ENCODE data around the gene STK32C. TPM values are rescaled to one million over a fixed set of nuclear protein-coding genes. Genes with fewer than 3 reads are reported as not detected.

The STK32C gene
- total RNA-seq, 2 experiments from 2014 or later: 19.1 to 21.1 TPM

DNA sequence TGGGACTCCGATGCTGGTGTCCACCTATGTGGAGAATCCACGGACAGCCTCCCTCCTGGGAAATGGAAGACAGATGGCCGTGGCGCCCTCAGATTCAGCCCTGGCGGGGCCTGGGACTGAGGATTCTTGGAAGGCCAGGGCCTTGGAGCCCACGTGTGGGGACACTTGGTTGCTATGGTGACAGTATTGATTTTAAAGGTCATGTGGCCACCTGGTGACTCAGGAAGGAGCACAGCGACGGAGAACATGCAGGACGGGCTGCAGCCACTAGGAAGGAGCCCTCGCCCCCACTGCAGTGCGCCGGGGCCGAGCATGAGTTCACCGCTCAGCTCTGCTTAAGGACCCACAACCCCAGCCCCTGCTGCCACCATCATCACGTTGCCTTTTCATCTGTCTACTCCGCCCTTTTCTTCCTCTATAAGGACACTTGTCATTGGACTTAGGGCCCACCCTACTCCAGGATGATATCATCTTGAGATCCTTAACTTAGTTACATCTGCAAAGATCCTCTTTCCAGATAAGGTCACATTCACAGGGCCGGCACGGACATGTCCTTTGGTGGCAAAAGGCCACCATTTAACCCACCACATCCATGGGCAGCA lies 3.7 kb upstream of the STK32C start:
- POLR2A ChIA-PET: no interaction called here
- no peak for DNase-seq
- H3K27me3 Mint-ChIP-seq (ENCODE audit: low read depth): peaks cover 22% of the 10 kb centered on the region
- ATAC-seq: no peak
- no peak overlapping the region for H3K27ac Mint-ChIP-seq
- H3K9me3 Mint-ChIP-seq (ENCODE audit: insufficient read depth): no peaks in the 10 kb centered on the region
- peaks cover 6% of the 10 kb centered on the region for H3K4me1 Mint-ChIP-seq (ENCODE audit: low read depth)
- no peak overlapping the region for H3K4me3 Mint-ChIP-seq
- peaks cover 1% of the 10 kb centered on the region for H3K36me3 Mint-ChIP-seq (ENCODE audit: low read depth)
- CTCF ChIA-PET: no interaction called here

DNA sequence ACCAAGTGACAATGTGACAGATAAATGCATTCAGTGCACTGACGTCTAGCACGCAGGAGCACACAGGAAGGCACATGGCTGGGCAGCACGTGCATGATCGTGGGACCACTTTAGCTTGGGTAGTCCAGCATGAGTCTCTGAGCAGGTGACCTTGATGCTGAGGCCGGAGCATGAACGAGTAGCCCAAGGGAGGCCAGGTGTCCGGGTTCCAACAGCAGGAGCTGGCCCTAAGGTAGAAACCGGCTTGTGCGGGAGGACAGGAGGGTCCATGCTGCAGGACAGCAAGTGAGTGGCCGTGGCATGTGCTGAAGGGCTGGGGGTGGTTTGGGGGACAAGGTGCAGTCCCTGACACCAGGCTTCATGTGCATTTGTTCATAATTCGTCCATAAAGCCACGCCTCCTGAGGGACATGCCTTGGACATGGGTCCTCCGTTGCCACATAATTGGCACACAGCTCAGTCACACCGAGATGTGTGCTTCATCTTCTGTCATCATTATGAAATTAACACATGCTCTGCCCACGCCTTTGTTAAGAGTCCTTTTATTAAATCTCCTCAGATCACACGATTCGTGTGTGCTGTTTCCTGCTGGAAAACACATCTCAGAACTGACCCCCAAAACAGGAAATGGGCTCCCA lies 3.1 kb upstream of the STK32C start:
- H3K9me3 Mint-ChIP-seq (ENCODE audit: insufficient read depth): no peaks in the 10 kb centered on the region
- ChIA-PET CTCF (no interaction called here), POLR2A (no interaction called here)
- H3K27ac Mint-ChIP-seq: no peak overlapping the region
- peaks cover 8% of the 10 kb centered on the region for H3K4me1 Mint-ChIP-seq (ENCODE audit: low read depth)
- peaks cover 1% of the 10 kb centered on the region for H3K36me3 Mint-ChIP-seq (ENCODE audit: low read depth)
- no peak for ATAC-seq
- peaks cover 27% of the 10 kb centered on the region for H3K27me3 Mint-ChIP-seq (ENCODE audit: low read depth)
- DNase-seq: no peak
- no peak overlapping the region for H3K4me3 Mint-ChIP-seq

- Mint-ChIP-seq H3K27ac (no peak overlapping the region), H3K27me3 (ENCODE audit: low read depth) (peaks cover 23% of the 10 kb centered on the region), H3K9me3 (ENCODE audit: insufficient read depth) (no peaks in the 10 kb centered on the region), H3K4me1 (ENCODE audit: low read depth) (peaks cover 8% of the 10 kb centered on the region), H3K4me3 (peak overlapping the region; percentile 12), H3K36me3 (ENCODE audit: low read depth) (peaks cover 1% of the 10 kb centered on the region)
- no peak for DNase-seq
- ATAC-seq: no peak
- ChIA-PET POLR2A (no interaction called here), CTCF (no interaction called here)
Observed at GRCh38 chr10:132309879-132310591, 2.3 kb upstream of the STK32C start.

DNA sequence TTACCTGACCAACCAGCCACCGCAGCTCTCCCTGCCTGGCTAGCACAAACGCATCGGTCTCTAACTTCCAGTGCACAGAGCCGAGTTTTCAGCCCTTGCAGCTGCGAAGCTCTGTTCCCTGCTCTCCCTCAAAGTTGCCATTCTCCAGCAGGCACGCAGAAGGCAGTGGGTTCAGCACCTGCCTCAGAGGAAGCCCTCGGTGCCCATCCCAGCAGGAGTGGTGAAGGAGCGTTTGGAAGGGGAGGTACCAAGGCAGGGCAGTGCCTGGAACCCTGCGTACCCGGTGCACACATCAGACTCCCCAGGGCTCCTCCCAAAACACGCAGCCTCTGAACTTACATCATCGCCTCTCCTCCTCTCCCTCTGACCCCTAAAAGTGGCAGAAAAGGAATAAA lies 1.7 kb upstream of the STK32C start:
- no peaks in the 10 kb centered on the region for H3K9me3 Mint-ChIP-seq (ENCODE audit: insufficient read depth)
- no peak for ATAC-seq
- POLR2A ChIA-PET: no interaction called here
- peaks cover 21% of the 10 kb centered on the region for H3K27me3 Mint-ChIP-seq (ENCODE audit: low read depth)
- CTCF ChIA-PET: no interaction called here
- H3K27ac Mint-ChIP-seq: no peak overlapping the region
- no peak for DNase-seq
- peak overlapping the region; percentile 12 for H3K4me3 Mint-ChIP-seq
- H3K36me3 Mint-ChIP-seq (ENCODE audit: low read depth): peaks cover 1% of the 10 kb centered on the region
- peaks cover 8% of the 10 kb centered on the region for H3K4me1 Mint-ChIP-seq (ENCODE audit: low read depth)

- H3K27me3 Mint-ChIP-seq (ENCODE audit: low read depth): peaks cover 19% of the 10 kb centered on the region
- H3K4me3 Mint-ChIP-seq: peak overlapping the region; percentile 58
- peaks cover 1% of the 10 kb centered on the region for H3K36me3 Mint-ChIP-seq (ENCODE audit: low read depth)
- CTCF ChIA-PET: interaction anchor here (1.0 kb wide), 1 partner anchor 76 kb away, joined by 3 read pairs; no protein-coding TSS in a partner anchor
- DNase-seq (no peak), ATAC-seq (peak; percentile 1)
- POLR2A ChIA-PET: no interaction called here
- no peaks in the 10 kb centered on the region for H3K9me3 Mint-ChIP-seq (ENCODE audit: insufficient read depth)
- no peak overlapping the region for H3K27ac Mint-ChIP-seq
- peaks cover 8% of the 10 kb centered on the region for H3K4me1 Mint-ChIP-seq (ENCODE audit: low read depth)
Observed at GRCh38 chr10:132308587-132309470, 1.1 kb upstream of the STK32C start.

DNA sequence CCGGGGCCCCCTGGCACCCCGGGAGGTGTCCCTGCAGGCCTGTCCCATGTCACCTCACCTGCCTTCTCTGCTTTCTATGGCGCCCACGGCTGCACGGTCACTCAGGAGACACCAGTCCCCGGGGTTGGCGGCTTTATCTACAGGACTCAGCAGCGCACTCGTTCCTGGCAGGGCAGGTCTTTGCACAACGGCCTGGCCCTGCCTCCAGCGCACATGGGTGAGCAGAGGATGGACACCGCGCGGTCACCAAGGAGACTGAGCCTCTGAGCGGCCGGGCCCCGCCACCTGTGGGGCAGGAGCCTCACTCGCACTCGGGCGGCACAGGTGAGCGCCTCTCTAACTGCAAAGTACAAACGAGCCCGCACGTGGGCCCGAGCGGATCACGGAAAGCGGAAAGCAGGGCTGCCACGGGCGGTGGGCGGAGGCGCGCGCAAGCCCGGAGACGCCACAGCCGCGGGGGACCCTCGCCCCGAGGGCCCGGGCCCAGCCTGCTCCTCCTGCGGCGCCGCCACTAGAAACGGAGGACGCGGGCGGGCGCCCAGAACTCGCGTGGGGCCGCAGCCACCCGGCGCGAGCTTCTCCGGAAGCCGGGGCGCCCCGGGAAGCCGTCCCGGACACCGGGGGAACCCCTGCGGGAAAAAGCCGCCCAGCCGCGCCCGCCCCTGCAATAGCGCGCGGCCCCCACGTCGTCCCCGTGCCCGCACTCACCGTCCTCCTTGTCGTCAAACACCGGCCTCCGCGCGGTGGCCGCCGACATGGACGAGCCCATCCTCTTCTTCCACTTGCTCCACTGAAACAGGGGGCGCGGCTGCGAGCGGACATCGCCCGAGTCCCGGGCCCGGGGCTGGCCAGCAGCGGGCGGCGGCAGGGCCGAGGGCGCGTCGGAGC lies 642 bp downstream of the STK32C start:
- Mint-ChIP-seq H3K9me3 (ENCODE audit: insufficient read depth) (no peaks in the 10 kb centered on the region), H3K27me3 (ENCODE audit: low read depth) (peaks cover 20% of the 10 kb centered on the region), H3K27ac (no peak overlapping the region), H3K36me3 (ENCODE audit: low read depth) (peaks cover 1% of the 10 kb centered on the region), H3K4me3 (peak overlapping the region; percentile 81), H3K4me1 (ENCODE audit: low read depth) (peaks cover 8% of the 10 kb centered on the region)
- DNase-seq (peak; percentile 37), ATAC-seq (peak; percentile 4)
- ChIA-PET CTCF (interaction anchor here (1.0 kb wide), 1 partner anchor 74 kb away, joined by 3 read pairs; no protein-coding TSS in a partner anchor), POLR2A (no interaction called here)

GRCh38 chr10:132306343-132306685 lies 1.4 kb downstream of the STK32C start:
- no peak for ATAC-seq
- ChIA-PET POLR2A (no interaction called here), CTCF (no interaction called here)
- H3K4me1 Mint-ChIP-seq (ENCODE audit: low read depth): peaks cover 8% of the 10 kb centered on the region
- no peak overlapping the region for H3K27ac Mint-ChIP-seq
- DNase-seq: no peak
- H3K4me3 Mint-ChIP-seq: peak overlapping the region; percentile 81
- H3K36me3 Mint-ChIP-seq (ENCODE audit: low read depth): peaks cover 1% of the 10 kb centered on the region
- peaks cover 20% of the 10 kb centered on the region for H3K27me3 Mint-ChIP-seq (ENCODE audit: low read depth)
- no peaks in the 10 kb centered on the region for H3K9me3 Mint-ChIP-seq (ENCODE audit: insufficient read depth)

- DNase-seq: no peak
- Mint-ChIP-seq H3K9me3 (ENCODE audit: insufficient read depth) (no peaks in the 10 kb centered on the region), H3K27me3 (ENCODE audit: low read depth) (peaks cover 20% of the 10 kb centered on the region), H3K36me3 (ENCODE audit: low read depth) (peaks cover 1% of the 10 kb centered on the region), H3K4me3 (peak overlapping the region; percentile 81), H3K27ac (no peak overlapping the region), H3K4me1 (ENCODE audit: low read depth) (peaks cover 8% of the 10 kb centered on the region)
- ChIA-PET POLR2A (no interaction called here), CTCF (no interaction called here)
- ATAC-seq: no peak
Observed at GRCh38 chr10:132305654-132306342, 2.0 kb downstream of the STK32C start.

DNA sequence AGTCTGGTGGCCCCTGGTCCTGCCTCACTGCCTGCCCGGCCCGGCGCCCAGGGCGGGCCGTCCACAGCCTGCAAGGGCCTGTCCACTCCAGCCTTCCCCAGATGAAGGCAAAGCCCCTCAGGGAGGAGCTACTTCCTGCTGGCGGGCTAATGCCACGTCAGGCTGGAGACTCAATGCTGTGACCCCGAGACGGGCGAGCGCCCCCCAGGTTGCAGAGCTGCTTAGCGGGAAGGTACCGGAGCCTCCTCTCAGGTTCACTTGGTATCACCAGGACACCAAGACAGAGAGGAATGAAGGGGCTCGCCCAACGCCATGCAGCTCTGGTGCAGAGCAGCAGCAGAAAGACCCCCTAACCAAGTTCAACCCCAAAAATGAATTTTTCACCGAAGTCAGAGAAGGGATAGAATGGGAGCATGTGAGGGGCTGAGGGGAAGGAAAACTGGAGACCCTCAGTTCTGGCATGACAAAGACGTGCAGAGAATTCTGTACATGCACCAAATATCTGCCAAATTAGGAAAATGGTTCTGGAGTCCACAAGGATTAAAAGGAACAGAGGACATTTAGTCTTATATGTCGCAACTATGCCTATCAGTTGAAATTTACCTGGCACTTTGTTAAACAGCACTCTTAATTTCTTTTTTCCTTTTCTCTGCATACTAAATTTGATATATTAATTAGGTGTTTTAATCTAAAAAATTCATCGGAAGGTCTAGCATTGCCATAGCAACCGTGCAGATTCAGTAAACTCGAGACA lies 2.8 kb downstream of the STK32C start:
- Mint-ChIP-seq H3K4me3 (no peak overlapping the region), H3K27me3 (ENCODE audit: low read depth) (peaks cover 16% of the 10 kb centered on the region), H3K9me3 (ENCODE audit: insufficient read depth) (no peaks in the 10 kb centered on the region), H3K27ac (no peak overlapping the region), H3K36me3 (ENCODE audit: low read depth) (peaks cover 1% of the 10 kb centered on the region), H3K4me1 (ENCODE audit: low read depth) (peaks cover 9% of the 10 kb centered on the region)
- ATAC-seq: no peak
- DNase-seq: no peak
- ChIA-PET POLR2A (no interaction called here), CTCF (no interaction called here)

- ChIA-PET CTCF (no interaction called here), POLR2A (no interaction called here)
- ATAC-seq (no peak), DNase-seq (no peak)
- H3K4me3 Mint-ChIP-seq: no peak overlapping the region
- H3K36me3 Mint-ChIP-seq (ENCODE audit: low read depth): peaks cover 1% of the 10 kb centered on the region
- peaks cover 12% of the 10 kb centered on the region for H3K27me3 Mint-ChIP-seq (ENCODE audit: low read depth)
- H3K27ac Mint-ChIP-seq: no peak overlapping the region
- no peaks in the 10 kb centered on the region for H3K9me3 Mint-ChIP-seq (ENCODE audit: insufficient read depth)
- peaks cover 9% of the 10 kb centered on the region for H3K4me1 Mint-ChIP-seq (ENCODE audit: low read depth)
Observed at GRCh38 chr10:132303361-132304115, 4.2 kb downstream of the STK32C start.
